ENCODE data around the gene LRRC41.
"Not testable (repeated sequence)": the region's sequence is repeated elsewhere in the genome, so short reads cannot be mapped to it uniquely, and the experiment has no call there.

Gene LRRC41

DNA sequence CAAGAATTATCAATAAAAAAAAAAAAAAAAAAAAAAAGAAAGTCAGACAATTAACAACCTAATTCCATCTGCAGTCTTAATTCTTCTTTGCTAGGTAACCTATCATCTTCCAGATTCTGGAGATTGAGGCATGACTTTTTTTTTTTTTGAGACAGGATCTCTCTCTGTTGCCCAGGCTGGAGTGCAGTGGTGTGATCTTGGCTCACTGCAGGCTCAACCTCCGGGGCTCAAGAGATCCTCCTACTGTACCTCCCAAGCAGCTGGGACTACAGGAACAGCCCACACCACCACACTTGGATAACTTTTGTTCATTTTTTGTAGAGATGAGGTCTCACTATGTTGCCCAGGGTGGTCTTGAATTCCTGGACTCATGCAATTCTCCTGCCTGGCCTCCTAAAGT, 60.5 kb downstream of the LRRC41 start:
- no peak for DNase-seq (ENCODE audit: low read depth in 2 of 2)

DNA sequence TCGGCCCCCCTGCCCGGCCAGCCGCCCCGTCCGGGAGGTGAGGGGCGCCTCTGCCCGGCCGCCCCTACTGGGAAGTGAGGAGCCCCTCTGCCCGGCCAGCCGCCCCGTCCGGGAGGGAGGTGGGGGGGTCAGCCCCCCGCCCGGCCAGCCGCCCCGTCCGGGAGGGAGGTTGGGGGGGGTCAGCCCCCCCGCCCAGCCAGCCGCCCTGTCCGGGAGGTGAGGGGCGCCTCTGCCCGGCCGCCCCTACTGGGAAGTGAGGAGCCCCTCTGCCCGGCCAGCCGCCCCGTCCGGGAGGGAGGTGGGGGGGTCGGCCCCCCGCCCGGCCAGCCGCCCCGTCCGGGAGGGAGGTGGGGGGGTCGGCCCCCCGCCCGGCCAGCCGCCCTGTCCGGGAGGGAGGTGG, 61.7 kb downstream of the LRRC41 start:
- not testable (repeated sequence) for DNase-seq (ENCODE audit: low read depth in 2 of 2)

- not testable (repeated sequence) for DNase-seq (ENCODE audit: low read depth in 2 of 2)
These were observed 64.6 kb downstream of the LRRC41 start for GRCh38 chr1:46238865-46239264.

- DNase-seq (ENCODE audit: low read depth in 2 of 2), result no peak
These were observed 66.5 kb downstream of the LRRC41 start for GRCh38 chr1:46236882-46237281.

DNA sequence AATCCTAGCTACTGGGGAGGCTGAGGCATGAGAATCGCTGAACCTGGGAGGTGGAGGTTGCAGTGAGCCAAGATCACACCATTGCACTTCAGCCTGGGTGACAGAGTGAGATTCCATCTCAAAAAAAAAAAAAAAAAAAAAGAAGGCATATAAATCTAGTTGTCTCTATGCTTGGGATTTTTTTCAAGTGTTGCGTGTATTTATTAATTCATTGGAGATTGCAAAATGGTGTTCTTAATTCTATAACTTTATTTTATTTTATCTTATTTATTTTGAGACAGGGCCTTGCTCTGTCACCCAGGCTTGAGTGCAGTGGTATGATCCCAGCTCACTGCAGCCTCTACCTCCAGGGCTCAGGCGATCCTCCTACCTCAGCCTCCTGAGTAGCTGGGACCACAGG, 72.2 kb downstream of the LRRC41 start:
- DNase-seq (ENCODE audit: low read depth in 2 of 2), result not testable (repeated sequence)

Data from stimulated activated CD8-positive, alpha-beta memory T cell treated with anti-CD3 and anti-CD28 coated beads, Interleukin-15, amount 100 ng/mL, for 4 hours (primary cell).